OCI-M1 (cell line): ENCODE measurements around the gene SLC6A13.
"Not testable (repeated sequence)": the region's sequence is repeated elsewhere in the genome, so short reads cannot be mapped to it uniquely, and the experiment has no call there.

Experiments
- DNase-seq: peaks from one replicate; lab custom pipeline; 2025; lab: John Stamatoyannopoulos, UW

The SLC6A13 gene

GRCh38 chr12:264269-264668 lies 1.6 kb upstream of the SLC6A13 start:
- DNase-seq = peak; percentile 46

- DNase-seq = no peak
Observed at GRCh38 chr12:263574-263973, 938 bp upstream of the SLC6A13 start.

- no peak for DNase-seq
Observed at GRCh38 chr12:262113-262512, 523 bp downstream of the SLC6A13 start.

GRCh38 chr12:257521-258321 lies 4.9 kb downstream of the SLC6A13 start:
- DNase-seq = no peak

GRCh38 chr12:256958-257357 lies 5.7 kb downstream of the SLC6A13 start:
- peak; percentile 37 for DNase-seq

GRCh38 chr12:256225-256624 lies 6.4 kb downstream of the SLC6A13 start:
- DNase-seq = no peak

GRCh38 chr12:254912-255311 lies 7.7 kb downstream of the SLC6A13 start:
- no peak for DNase-seq

- DNase-seq = no peak
Observed at GRCh38 chr12:254039-254438, 8.6 kb downstream of the SLC6A13 start.

GRCh38 chr12:253116-253831 lies 9.4 kb downstream of the SLC6A13 start:
- DNase-seq = no peak

- no peak for DNase-seq
Observed at GRCh38 chr12:252636-253035, 10.0 kb downstream of the SLC6A13 start.

- DNase-seq = peak; percentile 80
Observed at GRCh38 chr12:247271-247670, 15.4 kb downstream of the SLC6A13 start.

GRCh38 chr12:243381-243780 lies 19.3 kb downstream of the SLC6A13 start:
- peak; percentile 28 for DNase-seq

GRCh38 chr12:242496-242895 lies 20.1 kb downstream of the SLC6A13 start:
- DNase-seq = no peak

GRCh38 chr12:241266-241665 lies 21.4 kb downstream of the SLC6A13 start:
- no peak for DNase-seq

GRCh38 chr12:240566-240965 lies 22.1 kb downstream of the SLC6A13 start:
- no peak for DNase-seq

GRCh38 chr12:238736-239398 lies 23.8 kb downstream of the SLC6A13 start:
- no peak for DNase-seq

GRCh38 chr12:238116-238515 lies 24.5 kb downstream of the SLC6A13 start:
- DNase-seq = no peak

- DNase-seq = no peak
Observed at GRCh38 chr12:237026-237815, 25.4 kb downstream of the SLC6A13 start.

GRCh38 chr12:236445-236844 lies 26.2 kb downstream of the SLC6A13 start:
- no peak for DNase-seq

GRCh38 chr12:235967-236366 lies 26.7 kb downstream of the SLC6A13 start:
- not testable (repeated sequence) for DNase-seq

GRCh38 chr12:234891-235415 lies 27.7 kb downstream of the SLC6A13 start:
- DNase-seq = no peak

GRCh38 chr12:234019-234418 lies 28.6 kb downstream of the SLC6A13 start:
- DNase-seq = no peak
